GM18508 (cell line): ENCODE results near the gene ACSM4.
"Not testable (repeated sequence)": the region's sequence is repeated elsewhere in the genome, so short reads cannot be mapped to it uniquely, and the experiment has no call there.

Experiments
- ATAC-seq: cut with Tn5 transposase; IDR thresholded peaks from one replicate; pipeline ENCODE4 v1.9.1; 2021; ENCODE audit warnings: moderate number of reproducible peaks; ENCODE audit not compliant: insufficient read depth, unreplicated experiment

ACSM4 gene, protein sequence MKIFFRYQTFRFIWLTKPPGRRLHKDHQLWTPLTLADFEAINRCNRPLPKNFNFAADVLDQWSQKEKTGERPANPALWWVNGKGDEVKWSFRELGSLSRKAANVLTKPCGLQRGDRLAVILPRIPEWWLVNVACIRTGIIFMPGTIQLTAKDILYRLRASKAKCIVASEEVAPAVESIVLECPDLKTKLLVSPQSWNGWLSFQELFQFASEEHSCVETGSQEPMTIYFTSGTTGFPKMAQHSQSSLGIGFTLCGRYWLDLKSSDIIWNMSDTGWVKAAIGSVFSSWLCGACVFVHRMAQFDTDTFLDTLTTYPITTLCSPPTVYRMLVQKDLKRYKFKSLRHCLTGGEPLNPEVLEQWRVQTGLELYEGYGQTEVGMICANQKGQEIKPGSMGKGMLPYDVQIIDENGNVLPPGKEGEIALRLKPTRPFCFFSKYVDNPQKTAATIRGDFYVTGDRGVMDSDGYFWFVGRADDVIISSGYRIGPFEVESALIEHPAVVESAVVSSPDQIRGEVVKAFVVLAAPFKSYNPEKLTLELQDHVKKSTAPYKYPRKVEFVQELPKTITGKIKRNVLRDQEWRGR

DNA sequence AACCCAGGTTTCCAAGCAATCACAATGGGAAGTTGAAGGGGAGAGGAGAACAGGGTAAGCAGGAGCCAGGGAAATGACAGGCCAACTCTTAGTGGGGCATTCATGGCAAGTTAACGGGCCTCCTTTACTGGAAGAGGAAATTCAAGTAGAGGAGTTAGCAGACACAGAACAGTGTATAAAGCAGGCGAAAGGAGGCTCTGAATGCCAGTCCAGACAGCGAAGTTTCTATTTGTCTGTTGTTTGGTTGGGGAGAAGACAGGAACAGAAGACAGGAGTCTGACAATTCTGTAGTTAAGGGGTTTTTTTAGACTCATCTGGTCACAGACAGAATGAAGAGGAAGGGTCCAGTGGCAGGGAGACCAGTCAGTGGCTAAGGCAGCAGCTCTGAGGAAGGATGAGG, at the start of gene ACSM4:
Gene ACSM4 (plus strand): TSS at position 301 of the 400 bp plus-strand sequence. CDS start 260 bp downstream, outside the sequence.
- no peak for ATAC-seq

- no peak for ATAC-seq
Observed at GRCh38 chr12:7259060-7259459, 44.8 kb upstream of the ACSM4 start.

DNA sequence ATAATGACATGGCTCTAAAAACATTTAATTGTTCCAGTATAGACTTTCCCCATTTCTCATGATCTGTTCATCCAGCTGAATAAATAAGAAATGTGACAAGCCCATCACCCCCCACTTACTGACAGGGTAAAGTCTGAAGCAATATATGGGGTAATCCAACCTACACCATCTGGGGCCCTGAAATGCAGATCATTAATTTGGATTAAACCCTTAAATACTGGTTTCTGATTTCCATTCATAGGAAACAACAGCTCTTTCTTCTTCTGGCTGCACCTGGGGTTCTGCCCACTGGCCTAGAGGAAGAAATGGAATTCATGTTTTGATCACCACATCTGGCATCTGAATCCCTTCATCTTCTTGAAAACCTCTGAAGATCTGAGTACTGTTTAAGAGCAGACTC, 39.3 kb upstream of the ACSM4 start:
- ATAC-seq = no peak

- no peak for ATAC-seq
Observed at GRCh38 chr12:7265251-7265650, 38.6 kb upstream of the ACSM4 start.

DNA sequence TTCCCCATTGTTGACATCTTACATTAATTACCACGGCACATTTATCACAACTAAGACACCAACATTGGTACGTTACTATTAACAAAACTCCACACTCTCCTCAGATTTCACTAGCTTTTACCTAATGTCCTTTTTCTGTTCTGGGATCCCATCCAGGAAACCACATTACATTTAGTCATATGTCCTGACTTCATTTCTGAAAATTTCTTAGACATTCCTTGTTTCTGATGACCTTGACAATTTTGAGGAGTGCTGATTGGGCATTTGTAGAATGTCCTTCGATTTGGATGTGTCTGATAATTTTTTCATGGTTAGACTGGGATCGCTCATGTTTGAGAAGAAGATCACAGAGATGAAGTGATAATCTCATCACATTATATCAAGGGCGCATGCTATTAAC, 34.6 kb upstream of the ACSM4 start:
- no peak for ATAC-seq

DNA sequence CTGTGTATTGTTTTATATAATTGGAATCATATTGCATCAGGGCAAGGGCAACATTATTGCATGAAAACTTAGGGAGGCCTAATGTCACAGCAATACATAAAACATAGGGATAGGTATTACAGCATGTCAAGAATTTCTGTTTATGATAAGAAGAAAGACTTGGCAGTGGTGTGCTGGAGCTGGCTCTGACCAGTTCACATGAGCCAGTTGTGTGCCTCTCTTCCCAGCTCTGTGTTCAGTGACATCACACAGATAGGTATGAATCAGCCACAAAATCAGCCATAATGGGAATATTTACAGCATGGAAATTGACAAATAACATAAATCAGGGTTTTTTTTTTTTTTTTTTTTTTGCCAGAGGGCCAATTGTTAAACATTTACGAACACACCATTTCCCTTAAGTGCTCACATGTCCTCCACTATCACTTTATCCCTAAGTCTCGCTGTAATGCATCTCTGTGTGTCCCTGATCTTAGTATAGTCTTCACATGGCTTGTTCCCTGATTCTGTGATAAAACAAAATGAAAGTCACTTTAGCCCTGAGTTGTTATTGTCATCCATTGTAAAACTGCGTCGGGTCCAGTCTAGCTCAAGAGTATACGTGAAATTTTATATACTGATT, 31.9 kb upstream of the ACSM4 start:
- no peak for ATAC-seq

DNA sequence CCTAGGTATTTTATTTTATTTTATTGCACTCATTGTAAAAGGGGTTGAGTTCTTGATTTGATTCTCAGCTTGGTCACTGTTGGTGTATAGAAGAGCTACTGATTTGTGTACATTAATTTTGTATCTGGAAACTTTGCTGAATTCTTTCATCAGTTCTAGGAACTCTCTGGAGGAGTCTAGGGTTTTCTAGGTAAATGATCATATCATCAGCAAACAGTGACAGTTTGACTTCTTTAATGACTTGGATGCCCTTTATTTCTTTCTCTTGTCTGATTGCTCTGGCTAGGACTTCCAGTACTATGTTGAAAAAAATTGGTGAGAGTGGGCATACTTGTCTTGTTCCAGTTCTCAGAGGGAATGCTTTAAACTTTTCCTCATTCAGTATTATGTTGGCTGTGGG, 28.4 kb upstream of the ACSM4 start:
- not testable (repeated sequence) for ATAC-seq

DNA sequence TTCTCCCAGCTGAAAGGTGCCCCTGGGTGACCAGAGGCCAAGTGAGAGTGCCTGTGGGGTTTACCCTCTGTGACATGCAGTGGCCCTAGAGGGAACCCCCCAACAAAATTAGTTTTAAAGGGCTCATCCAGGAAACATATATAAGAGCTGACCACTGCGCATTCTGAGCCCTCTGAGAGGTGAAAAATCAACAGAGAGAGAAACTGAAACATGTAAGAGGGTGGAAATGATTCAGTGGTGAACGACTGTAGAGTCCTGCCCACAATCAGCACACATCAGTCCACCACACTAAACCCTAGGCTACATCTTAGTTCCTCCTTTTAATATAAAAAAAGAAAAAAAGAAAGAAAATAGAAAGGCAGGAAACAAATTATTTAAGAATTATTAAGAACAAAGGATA, 21.0 kb upstream of the ACSM4 start:
- no peak for ATAC-seq

- no peak for ATAC-seq
Observed at GRCh38 chr12:7289743-7290142, 14.1 kb upstream of the ACSM4 start.

DNA sequence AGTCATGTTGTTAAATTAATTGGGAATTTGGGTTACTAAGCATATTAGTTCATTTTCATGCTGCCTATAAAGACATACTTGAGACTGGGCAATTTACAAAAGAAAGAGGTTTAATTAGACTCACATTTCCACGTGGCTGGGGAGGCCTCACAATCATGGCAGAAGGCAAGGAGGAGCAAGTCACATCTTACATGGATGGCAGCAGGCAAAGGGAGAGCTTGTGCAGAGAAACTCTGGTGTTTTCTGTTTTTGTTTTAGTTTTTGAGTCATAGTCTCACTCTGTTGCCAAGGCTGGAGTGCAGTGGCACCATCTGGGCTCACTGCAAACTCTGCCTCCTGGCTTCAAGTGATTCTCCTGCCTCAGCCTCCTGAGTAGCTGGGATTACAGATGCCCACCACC, 13.3 kb upstream of the ACSM4 start:
- ATAC-seq = not testable (repeated sequence)

- no peak for ATAC-seq
Observed at GRCh38 chr12:7292300-7292699, 11.6 kb upstream of the ACSM4 start.

GRCh38 chr12:7293670-7294069, 10.2 kb upstream of the ACSM4 start:
- ATAC-seq = no peak

DNA sequence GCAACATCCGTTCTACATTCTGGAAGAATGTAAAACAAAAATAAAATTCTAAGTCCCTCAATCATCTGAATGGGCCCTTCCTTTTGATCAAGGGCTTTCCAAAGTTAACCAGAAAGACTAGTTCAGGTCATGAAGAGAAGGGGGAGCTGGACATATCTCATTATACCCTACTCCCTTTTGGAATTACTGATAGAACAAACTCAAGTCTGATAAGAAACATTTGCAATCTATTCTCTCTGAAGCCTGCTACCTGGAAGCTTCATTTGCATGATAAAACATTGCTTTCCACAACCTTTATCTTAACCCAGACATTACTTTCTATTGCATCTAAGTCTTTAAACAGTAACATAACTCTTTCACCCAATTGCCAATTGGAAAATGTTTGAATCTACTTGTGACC, 8.3 kb upstream of the ACSM4 start:
- no peak for ATAC-seq

GRCh38 chr12:7297865-7298264, 6.0 kb upstream of the ACSM4 start:
- ATAC-seq = no peak

DNA sequence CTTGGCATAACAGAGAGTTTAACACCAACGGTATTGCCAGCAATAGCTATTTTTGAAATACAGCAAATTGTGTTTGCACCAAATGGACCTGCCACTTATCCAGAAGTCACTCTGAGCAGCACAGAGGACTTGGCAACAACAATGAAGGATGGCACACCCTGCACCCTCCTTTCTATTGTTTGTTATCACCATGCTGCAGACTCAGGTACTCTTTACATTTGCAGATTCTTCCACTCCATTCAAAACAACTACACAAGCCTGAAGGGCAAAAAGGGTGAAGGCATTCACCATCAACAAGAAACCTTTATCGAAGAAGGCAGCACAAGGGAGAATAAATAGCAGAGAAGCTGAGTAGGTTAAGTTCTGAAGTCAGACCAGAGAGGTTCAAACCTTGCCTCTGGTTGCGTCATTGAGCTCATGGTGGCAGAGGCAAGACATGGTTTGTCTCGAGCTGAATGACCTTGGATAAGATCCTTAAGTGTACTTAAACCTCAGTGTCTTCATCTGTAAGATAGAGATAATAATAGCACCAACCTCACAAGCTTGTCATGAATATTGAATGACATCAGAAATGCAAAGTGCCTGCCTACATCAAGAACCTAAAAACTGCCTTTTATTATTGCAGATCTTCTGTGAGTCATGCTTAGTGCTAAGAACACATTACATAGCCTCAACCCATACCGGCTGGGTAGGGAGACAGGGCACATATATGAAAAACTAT, 1.4 kb upstream of the ACSM4 start:
- no peak for ATAC-seq

DNA sequence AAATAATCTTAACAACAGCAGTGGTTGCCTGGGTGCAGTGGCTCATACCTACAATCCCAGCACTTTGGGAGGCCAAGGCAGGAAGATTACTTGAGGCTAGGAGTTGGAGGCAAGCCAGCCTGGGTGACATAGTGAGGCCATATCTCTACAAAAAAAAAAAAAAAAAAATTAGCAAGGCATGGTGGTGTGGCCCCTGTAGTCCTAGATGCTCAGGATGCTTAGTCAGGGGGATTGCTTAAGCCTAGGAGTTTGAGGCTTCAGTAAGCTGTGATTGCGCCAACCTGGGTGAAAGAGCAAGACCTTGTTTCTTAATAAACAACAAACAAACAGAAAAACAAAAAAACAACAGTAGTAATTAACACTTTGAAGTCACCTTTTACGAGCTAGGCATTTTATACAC, 642 bp upstream of the ACSM4 start:
- ATAC-seq = no peak

DNA sequence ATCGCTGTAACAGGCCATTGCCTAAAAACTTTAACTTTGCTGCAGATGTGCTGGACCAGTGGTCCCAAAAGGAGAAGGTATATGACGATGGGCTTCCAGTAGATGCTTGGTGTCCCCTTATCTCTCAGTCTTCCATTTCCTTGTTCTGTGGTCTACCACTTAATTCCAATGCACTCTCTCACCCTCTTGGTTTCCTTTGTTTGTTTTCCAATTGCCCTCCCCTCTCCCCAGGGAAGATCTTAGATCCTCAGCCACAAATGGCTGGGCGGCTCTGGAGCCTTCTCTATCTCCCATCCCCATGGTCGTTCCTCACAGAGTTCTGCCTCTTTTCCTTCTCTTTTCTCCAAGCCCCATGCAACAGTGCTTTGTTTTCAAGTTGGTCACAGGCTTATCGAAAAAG, 584 bp downstream of the ACSM4 start:
- no peak for ATAC-seq

GRCh38 chr12:7310070-7310469, 6.2 kb downstream of the ACSM4 start:
- no peak for ATAC-seq

DNA sequence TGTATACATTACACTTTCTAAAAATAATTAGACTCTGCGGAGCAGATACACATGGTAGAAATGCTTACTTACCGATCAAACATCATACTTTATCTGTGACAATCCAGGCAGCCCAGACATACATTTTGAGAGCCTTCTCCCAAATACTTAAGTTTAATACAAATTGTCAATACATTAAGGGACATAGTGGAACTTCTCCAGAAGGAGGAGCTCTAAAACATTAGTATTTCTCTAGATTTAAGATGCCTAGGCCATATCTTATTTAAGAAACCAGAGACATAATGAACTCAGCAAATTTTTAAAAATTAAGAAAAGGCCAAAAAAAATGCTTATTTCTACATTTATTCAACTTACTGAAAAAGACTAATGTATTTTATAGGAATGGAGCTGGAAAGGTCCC, 16.1 kb downstream of the ACSM4 start:
- ATAC-seq = no peak

DNA sequence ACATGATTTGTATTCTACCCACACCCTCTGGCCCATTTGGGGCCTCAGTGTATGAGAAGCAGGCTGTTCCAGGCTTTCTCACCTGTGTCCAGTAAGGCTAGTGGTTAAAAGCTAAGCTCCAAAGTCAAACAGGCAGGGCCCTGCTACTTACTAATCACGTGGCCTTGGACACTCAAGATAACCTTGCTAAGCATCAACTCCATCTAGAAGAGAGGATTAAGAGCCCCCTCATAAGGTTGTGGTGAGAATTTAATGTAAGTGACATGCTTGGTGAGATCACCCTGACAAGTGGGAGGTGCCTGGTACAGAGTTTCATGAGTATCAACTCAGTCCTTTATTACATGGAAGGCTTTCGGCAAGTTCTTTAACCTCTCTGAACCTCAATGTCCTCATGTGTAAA, 17.8 kb downstream of the ACSM4 start:
- no peak for ATAC-seq

DNA sequence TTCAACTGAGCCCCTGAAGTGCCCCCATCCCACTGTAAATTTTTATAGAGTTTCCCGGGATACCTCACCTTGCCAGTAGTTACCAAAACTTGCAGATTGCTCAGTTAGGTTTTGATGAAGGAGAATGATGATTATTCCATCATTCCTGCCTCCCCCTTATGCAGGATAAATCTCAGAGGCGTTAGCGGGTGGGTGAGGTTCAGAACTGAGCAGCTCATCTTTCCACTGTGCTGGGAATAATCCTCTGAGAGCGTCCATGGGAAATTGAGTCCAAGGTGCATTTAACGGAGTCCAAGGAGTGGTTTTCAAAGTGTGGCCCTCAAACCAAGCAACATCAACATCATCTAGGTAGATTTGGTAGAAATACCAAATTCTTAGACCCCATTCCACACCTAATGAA, 18.7 kb downstream of the ACSM4 start:
- no peak for ATAC-seq
